H4 (cell line): ENCODE measurements around the gene CAMK2A. TPM values are rescaled to one million over a fixed set of nuclear protein-coding genes. Genes with fewer than 3 reads are reported as not detected.
"Not testable (repeated sequence)": the region's sequence is repeated elsewhere in the genome, so short reads cannot be mapped to it uniquely, and the experiment has no call there.

ENCODE experiments used
- DNase-seq: peaks from one replicate; pipeline ENCODE4 v3.0.0-alpha.2; 2015; ENCODE audit warnings: low spot score
- total RNA-seq: library from RNA; depleted of rRNA; stranded (reverse); fragments of >200 nt; shearing (Covaris generic); gene quantifications from 2 replicates; pipeline ENCODE4 v1.2.3, GENCODE V29; 2014

The CAMK2A gene
- total RNA-seq, 1 experiment from 2014 or later, result 0.02 TPM

DNA sequence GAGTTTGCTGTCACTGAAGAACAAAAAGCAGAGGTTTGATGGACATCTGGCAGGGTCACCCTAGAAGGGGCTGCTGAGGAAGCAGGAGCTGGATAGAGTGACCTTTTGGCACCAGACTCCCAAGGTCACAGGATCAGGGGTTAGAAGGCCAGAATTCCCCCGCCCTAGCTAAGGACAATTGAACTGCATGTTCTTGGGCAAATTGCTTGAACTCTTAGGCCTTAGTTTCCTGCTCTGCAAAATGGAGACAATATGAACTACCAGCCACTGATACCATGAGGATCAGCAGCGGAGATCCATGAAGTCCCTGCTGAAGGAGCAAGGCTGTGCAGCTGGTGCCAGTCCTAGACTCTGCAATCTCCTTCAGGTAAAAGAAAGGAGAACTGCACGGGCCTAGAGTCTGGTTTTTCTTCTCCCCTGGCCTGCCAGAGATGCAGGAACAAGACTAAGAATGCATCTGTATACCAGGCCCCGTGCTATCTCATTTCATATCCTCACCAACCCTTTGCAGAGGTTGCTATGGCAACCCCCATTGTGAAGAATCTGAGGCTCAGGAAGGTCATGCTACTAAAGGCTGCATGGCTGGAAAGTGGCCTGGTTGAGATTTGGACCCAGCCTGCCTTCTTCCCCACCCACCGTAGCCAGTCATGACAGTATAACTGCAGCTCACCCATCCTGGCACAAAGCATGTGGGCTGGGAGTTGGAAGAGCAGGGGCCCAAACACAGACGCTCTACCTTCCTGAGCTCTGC is 33.7 kb downstream of the CAMK2A start:
- no peak for DNase-seq

DNA sequence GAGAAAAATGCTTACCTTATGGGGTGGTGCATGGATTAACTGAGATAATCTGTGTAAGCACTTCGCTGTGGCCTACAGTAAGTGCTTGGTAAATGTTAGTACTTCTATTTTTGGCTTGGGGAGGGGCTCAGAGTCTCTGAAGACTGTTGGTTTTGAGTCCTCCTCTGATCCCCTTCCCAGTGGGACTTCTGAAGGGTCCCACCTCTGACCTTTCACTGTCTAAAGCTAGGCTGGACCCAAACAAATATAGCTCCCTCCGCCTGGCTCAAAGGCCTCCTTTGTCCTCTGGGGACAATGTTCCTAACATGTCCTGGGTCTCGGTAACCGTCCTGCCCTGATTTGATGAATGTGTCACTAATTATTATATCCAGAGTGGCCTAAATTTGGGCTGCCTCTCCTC is 34.8 kb downstream of the CAMK2A start:
- DNase-seq, result no peak

DNA sequence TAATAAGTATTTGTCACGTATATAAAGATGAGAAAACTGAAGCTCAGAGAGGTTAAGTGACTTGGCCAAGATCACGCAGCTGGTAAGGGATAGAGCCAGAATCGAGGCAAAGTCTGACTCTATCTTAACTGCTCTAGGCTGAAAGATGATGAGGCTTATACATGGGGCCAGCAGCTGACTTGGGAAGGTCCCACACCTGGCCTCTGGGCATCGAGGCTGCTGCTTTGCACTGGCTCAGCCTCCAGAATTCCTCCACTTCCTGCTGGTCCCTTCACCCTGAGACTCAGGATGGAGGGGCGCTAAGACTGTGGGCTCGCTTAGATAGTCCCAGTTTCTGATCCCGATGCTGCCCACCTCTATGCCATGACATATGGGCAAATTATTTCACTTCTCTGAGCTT is 35.2 kb downstream of the CAMK2A start:
- no peak for DNase-seq

GRCh38 chr5:150253416-150254208 is 36.0 kb downstream of the CAMK2A start:
- no peak for DNase-seq

DNA sequence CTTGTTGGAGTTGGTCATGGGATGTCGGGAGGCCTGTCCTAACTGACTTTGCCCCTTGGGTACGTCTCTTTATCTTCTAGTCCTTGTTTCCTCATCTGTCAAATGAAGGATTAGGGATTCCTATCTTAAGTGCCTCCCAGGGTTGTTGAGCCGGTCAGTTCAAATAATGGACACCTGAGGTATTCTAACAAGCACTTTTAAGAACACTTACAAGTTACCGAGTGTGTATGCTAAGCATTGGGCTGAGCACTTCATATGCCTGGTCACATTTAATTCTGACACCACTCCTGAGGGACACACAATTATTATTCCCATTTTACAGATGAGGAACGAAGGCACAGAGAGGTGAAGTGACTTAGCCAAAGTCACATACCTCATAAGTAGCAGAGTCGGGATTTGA is 37.1 kb downstream of the CAMK2A start:
- no peak for DNase-seq

DNA sequence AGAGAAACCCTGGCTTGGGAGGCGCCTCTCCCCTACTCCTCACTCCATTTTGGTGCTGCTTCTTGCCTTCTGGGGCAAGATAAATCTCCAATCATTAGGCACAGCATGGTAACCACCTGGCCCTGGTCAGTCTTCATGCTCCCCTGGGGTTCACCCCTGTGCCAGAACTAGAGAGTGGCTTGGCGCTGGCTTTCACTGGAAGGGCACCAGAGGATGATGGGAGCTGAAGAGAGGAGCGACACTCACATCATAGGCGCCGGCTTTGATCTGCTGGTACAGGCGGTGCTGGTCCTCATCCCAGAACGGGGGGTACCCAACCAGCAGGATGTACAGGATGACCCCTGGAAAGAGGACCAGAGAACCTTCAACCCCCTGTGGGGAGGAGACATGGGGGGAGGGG is 38.1 kb downstream of the CAMK2A start:
- DNase-seq, result no peak

DNA sequence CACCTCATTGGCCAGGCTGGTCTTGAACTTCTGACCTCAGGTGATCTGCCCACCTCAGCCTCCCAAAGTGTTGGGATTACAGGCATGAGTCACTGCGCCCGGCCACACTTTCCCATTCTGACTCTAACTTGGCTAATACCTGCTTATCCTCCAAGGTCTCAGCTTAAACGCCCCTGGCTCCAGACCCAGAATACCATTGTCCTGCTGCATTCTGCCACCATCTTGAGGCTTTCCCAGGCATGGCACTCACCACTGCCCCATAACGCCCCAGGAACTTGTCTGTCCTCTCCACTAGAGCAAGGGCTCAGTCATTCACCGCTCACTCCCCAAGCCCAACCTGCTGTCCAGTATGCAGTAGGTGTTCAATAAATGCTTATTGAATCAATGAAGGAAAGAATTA is 39.8 kb downstream of the CAMK2A start:
- no peak for DNase-seq

- no peak for DNase-seq
Measured at GRCh38 chr5:150248946-150249345, 40.6 kb downstream of the CAMK2A start.

GRCh38 chr5:150248493-150248892 is 41.1 kb downstream of the CAMK2A start:
- not testable (repeated sequence) for DNase-seq

DNA sequence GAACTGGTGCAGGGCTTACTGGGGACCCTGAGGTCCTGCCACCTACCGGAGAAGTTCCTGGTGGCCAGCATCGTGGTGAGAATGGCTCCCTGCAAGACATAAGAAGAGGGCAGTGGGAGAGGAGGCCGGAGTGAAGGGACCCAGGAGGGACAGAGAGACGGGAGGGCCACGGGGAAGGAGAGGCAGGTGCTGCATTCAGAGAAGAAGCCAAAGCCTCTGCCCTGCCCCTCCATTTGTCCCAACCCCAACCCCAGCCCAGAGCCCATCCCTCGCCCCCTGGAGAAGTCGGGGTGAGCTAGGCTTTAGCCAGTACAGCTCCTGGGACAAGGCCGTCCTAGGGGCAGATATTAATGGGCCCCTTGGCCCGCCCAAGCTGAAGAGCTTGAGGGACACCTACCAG is 41.8 kb downstream of the CAMK2A start:
- no peak for DNase-seq

- no peak for DNase-seq
Measured at GRCh38 chr5:150246835-150247234, 42.7 kb downstream of the CAMK2A start.

DNA sequence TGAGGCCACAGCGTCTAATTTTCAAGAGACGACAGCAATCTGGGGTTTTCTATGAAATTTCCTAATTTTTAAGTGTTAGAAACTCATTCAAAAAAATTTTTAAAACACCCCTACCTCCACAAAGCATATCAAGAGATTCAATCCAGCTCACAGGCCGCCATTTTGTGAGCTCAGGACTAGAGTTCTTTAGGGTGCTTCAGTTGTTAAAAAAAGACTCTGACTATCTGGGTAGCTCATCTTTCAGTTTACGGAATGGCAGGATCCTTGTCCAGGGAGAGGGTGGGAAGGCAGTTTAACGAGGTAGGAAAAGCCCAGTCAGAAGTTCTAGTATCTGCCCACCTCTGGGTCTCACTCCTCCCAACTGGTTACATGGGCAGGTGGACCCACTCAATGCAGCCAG is 43.1 kb downstream of the CAMK2A start:
- DNase-seq, result no peak

GRCh38 chr5:150245808-150246207 is 43.8 kb downstream of the CAMK2A start:
- no peak for DNase-seq

DNA sequence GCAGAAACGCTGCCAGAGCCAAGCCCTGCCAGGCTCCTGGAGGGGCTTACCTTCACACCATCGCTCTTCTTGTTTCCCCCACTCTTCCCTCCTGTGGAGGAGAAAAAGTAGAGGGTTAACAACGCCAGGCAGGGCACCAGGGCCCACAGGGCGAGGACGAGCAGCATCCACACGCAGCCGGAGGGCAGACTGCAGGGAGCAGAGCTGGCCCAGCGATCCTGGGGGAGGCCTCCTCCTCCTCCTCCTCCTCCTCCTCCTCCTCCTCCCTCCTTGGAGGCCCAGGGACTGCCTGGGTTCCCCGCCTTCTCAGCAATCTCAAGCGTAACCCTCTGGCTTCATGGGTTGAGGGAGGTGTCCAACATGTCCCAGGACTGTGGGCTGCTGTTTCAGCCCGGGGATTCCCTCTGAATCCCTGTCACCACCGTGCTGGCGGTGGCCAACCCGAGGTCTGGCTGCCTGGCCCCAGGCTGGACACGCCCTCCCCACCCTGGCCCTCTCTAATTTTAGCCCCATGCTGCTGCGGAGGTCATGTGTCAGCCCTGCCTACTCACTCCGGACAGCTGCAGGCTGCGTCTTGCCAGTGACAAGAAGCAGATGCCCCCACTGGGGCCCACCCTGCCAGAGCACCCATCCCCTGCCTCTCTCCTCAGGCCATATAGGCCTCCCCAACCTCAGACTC is 44.3 kb downstream of the CAMK2A start:
- DNase-seq, result no peak

DNA sequence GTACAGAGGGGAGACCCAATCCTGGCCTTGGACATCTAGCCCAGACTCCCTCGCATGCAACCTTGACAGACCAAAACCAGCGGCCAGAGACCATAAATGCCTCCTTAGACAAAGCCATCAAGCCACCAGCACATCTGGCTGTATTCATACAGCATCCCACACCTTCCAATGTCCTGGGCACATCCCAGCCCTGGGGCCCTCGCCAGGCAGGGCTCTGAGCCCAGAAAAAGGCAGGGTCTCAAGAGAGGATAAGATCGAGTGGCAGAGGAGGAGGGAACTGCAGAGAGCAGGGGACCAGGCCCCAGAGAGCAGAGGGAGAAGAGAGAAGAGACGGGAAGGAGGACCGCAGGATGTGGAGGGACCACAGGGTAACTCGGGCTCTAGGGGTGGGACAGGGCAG is 45.4 kb downstream of the CAMK2A start:
- DNase-seq, result no peak

GRCh38 chr5:150243590-150243989 is 46.0 kb downstream of the CAMK2A start:
- no peak for DNase-seq

DNA sequence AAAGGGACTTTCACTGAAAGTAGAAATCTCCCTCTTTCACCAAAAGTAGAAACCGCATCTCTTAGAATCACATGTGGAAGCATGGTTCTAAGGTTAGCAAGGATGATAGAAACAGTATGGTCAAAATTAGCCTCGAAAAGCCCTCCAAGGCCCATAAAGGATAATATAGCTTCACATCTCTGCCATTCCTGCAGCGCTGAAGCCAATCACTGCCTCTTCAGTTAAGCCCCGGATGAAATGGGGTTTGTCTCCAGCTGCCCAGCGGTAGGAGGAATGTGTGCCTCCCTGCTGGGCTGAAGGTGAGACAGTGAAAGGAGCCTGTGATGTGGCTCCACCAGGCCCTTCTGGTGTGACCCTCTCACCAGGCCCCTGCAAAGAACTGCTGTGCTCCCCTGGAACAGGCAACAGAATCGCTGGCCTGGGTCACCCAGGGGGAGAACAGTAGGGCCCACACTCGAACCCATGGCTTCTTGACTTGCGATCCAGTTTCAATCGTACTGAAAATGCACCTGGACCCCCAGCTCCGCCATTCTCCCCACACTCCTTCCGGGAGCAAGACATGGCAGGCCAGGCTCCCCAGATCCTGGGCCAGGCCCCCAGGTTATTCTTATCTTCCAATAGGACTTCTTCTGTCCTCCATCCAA is 47.2 kb downstream of the CAMK2A start:
- DNase-seq, result no peak

GRCh38 chr5:150241298-150242160 is 48.0 kb downstream of the CAMK2A start:
- no peak for DNase-seq

DNA sequence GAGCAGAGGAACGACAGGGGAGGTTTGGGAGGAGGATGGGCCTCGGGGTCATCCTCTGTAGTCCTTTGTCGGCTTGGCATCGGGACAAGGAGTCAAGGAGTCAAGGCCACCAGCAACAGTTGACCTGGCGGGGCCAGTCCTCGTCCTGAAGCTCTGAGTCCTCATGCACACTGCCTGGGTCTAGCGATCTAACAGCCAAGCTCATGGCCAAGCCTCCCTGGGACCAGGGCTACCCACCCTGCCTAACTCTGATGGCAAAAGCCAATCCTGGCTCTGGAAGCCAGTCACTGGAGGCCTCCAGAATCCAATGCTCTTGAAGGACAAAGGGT is 49.8 kb downstream of the CAMK2A start:
- no peak for DNase-seq

- no peak for DNase-seq
Measured at GRCh38 chr5:150239099-150239793, 50.3 kb downstream of the CAMK2A start.

- DNase-seq, result no peak
Measured at GRCh38 chr5:150238646-150239045, 50.9 kb downstream of the CAMK2A start.
